Mammary epithelial cell (primary cell): ENCODE data around the gene DOCK6.

Experiments
- CTCF ChIP-seq, 2 donors: IDR thresholded peaks in 1 of 2; conservative IDR thresholded peaks in 1 of 2; 2 replicates each; pipeline ENCODE4 v1.5.1; 2011 to 2012; ENCODE audit warnings: inconsistent platforms in 2 of 2, low read length in 2 of 2, mild to moderate bottlenecking in 2 of 2, control low read depth in 1 of 2, low read depth in 1 of 2; ENCODE audit not compliant: insufficient read depth in 1 of 2; ENCODE audit errors: extremely low read depth in 1 of 2
- EZH2 ChIP-seq: IDR thresholded peaks from 2 replicates; pipeline ENCODE4 v1.6.1; 2012; ENCODE audit warnings: low read length, inconsistent platforms, borderline replicate concordance

DNA sequence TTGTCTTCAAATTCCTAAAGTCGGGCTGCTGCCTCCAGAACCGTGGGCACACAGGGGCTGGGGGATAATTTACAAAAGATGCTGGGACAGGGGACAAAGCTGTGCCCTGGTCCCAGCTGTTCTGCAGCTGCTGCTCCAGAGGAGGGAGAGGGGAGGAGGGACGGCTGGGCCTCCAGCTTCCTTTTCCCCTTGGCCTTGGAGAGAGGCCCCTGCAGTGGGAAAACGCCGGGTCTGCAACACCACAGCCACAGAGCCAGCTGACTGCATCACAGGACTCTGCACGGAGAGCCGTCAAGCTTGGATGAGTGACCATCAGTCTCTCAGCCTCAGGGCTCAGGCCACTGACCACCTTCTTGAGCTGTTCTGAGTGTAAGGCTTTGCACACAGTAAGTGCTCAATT, 6.1 kb downstream of the DOCK6 start:
- TF ChIP-seq CTCF (conservative IDR thresholded peaks at IDR 0.05 in 1 of 2, IDR thresholded peaks at IDR 0.05 in 1 of 2; ENCODE audit: extremely low read depth in 1 of 2, insufficient read depth in 1 of 2, low read depth in 1 of 2, low read length in 2 of 2), result no peak
- TF ChIP-seq EZH2, result no peak
